NCI-H1092 treated with DMSO at 0.1 percent for 48 hours (cell line): Measurements from ENCODE around the gene EHD4.

Experiments used
- DNase-seq: peaks from one replicate; lab custom pipeline; 2025; lab: John Stamatoyannopoulos, UW

The EHD4 gene

DNA sequence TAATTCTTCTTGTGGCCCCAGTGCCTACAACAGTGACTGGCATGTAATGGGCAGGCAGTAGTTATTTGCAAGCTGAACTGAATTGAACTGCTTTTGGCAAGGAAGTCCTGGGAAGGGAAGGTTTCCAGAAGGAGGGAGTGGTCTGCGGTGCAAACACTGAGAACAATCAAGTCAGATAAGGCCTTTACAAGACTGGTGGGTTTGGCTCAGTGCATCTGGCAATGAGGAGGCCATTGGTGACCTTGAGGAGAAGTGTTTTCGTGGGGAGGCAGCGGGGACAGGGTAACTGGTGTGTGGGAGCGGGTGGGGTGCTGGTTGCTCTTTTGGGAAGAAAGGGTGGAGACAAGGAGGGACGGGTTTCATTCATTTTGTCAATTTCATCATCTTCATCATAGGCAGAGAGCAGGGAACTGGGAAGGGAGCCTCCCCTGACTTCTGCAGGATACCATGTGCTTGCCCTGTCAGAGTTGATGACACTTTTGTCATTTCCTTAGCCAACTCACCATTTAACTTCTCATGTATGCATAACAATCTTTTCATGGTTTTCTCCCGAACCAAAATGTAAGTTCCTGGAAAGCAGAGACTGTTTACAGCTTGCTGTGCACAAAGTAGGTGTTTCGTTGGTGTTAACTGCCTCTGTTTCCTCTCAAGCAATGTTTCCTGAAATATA lies 8.4 kb upstream of the EHD4 start:
- no peak for DNase-seq

DNA sequence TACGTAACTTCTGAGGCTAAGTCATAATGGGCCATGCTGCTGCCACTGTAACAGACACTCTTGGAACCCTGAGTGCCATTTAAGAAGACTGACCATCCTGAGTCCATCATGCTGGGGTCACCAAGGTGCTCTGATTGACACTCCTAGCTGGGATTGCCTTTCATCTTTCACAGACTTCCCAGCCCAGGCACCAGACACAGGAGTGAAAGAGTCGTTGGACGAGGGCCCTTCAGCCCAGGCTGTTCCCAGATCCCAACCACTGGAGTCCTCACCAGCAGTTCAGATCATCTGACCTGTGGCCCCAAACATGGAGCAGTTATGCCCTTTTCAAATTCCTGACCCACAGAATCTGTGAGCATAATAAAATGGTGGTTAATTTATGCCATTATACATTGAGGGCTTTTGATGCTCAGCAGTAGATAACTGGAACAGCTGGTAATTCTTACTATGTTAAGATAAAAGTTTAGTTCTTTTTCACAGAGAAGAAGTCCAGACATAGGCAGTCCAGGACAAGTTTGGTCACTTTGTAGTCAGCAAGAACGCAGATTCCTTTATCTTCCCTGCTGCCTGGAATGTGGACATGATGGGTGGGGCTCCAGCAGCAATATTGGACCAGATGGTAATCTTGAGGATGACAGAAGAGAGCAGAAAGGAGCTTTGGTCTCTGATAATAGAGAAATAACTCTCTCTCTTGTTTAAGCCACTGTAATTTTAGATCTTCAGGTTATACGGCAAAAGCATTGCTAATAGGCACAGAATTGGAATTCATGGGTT lies 7.3 kb upstream of the EHD4 start:
- DNase-seq: no peak

DNA sequence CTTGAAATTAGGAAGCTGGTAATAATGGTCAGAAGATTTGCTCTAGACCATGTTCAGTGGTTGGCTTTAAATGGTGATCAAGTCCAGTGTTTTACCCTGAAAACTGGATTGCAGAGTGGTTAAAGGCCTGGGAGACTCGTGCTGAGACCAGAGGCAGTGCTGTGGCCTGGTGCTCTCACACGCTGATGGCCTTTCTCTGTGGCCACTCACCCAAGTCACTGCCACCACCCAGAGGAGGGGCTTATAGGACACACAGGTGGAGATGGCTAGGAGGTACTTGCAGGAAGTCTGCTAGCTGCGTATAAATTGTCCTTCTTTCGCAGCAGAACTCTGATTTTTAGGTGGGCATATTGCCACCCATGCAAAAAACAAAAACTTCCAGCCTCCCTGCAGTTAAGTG lies 6.2 kb upstream of the EHD4 start:
- no peak for DNase-seq

DNA sequence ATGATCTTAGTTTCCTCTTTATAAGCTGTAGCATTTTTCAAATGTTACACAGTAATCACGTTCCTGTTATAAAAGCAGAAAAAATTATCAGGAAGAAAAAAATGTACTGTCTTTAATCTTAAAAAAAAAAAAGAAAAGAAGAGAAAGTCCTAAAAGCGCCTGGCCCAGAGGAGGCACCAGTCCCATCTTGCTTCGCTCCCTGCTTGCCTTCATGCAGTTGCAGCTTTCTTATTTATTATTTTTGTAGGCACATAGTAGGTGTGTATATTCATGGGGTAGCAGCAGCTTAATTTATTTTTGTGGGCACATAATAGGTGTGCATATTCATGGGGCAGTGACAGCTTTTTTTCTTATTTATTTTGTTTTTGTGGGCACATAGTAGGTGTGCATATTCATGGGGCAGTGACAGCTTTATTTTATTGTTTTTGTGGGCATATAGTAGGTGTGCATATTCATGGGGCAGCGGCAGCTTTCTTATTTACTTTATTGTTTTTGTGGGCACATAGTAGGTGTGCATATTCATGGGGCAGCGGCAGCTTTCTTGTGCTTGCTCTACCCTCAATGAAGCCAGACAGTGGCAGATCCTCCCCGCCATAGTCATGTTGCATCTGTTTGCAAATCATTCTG lies 5.5 kb upstream of the EHD4 start:
- DNase-seq: no peak

DNA sequence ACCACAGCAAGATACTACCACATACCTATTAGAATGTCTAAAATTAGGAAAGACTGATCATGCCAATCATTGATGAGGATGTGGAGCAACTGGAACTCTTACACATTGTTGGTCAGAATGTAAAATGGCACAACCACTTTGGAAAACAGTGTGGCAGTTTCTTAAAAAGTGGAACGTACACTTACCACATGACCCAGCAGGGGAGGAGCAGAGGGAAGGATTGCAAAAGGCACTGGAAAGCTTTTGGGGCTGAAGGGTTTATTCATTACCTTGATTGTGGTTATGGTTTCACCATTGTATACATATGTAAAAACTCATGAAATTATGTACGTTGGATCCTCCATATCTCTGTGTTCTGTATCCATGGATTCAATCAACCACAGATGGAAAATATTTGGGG lies 3.3 kb upstream of the EHD4 start:
- no peak for DNase-seq

DNA sequence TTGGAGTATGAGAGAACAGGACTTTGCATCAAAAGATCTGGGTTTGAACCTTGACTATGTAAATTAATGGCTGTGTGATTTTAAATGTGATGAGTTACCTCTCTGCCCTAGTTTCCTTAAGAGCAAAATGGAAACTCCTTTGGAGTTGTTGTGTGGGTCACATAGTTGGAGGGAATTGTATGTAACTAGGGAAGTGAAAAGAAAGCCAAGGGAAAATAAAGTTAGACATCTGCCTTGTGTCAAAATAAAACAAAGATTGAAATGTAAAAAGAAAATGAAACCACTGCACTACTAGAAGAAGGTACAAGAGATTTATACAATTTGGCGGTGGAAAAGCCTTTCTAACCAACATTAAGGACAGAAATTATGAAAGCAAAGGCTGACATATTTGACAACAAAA lies 1.7 kb upstream of the EHD4 start:
- no peak for DNase-seq

DNA sequence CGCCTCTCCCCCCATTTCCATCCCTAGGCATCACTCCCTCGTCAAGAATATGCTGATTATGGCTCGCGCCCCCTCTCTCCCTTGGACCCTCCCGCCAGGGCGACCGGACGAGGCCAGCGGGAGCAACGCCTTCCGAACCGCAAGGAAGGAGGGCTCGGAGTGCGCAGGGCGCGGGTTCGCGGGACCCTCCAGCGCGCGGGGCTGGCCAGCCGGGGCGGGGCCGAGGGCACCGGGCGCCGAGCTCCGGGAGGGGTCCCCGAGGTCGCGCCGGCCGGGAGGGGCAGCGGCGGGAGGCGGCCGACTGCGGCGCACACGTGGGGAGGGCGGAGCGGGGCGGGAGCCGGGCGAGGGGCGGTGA lies 483 bp downstream of the EHD4 start:
- no peak for DNase-seq

DNA sequence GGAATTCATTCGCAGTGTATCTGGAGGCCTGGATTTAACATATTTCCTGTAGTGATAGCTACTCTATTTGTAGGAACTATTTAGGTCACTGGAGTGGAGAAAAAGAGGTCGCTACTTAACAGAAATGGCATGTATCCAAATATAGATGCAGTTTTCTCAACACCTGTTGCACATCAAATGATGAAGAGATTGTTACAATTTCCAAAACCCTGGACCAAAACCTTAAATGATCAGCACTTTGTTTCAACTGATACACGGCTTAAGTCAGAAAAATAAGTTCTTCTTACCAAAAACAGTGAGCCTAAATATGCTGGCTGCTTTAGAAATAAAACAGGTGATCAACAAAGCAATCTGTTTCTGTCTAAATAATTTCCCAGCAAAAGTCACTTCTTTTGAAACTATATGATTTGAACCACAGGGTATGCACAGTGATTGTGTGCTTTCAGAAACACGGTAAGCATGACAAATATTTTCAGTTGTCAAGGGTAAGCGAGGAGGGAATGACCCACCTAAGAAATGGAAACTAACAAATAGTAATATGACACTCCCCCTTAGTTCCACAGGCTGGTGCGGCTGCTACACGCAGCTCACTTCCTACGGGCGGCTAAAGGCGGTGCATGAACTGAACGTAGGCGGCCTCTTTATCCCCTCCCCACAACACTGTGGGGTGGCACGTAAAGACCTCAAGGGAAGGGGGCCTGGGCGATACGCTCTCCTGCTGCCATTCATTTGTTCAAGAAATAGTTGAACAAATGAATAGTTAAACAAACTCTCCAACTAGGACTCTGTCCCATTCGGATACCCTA lies 1.1 kb downstream of the EHD4 start:
- no peak for DNase-seq

DNA sequence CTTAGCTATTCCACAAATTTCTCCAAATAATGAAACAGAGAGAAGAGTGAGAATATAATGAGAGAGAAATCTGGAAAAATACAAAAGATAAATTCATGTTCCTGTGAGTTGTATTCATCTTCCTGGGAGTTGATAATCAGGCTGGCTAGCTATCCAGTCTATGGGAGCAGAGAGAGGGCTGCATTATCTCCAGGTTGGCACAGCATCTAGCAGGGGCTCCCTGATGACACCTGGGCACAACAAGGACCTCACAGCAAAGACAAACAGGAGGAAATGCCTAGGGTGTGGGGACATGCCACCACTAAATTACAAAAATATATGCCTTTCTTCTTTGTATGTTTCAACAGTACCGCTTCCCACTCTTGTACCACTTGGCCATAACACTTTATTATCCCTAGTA lies 1.9 kb downstream of the EHD4 start:
- DNase-seq: no peak

DNA sequence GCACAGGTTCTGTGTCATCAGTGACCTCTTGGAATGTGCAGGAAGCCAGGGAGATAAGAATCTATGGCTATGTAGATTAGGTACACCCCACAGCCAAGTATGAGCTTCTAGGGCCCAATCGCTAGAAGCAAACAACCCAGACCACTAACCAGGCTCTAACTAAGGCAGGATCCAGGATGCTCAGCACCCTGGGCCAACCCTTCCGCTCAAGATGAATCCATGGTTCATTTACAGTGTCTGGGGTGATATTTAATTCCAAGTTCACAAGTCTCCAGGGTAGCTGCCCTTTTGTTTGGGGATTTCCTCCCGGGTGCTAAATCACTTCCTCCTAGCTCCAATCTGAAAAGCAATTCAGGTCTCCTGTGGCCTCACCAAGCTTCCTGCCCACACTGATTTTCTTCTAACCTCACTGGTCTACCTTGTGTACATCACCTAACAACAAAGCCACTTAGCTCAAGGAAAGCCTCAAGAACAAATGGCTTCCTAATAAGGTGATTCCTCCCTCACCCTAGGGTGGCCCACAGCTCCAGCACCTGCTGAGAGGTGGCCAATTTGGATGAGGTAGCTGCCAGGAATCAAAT lies 2.4 kb downstream of the EHD4 start:
- no peak for DNase-seq

DNA sequence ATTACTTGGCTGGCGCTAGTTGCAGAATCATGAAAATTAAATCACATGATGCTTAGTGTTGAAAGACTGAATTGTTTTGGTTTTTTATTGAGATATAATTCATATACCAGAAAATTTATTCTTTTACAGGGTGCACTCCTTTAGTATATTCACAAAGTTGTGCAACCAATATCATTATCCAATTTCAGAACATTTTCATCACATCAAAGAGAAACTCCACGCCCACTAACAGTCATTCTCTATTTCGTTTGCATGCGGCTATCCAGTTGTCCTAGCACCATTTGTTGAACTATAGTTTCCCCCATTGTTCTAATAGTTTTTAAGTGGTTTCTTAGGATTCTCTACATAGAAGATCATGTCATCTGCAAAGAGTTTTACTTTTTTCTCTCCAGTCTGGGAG lies 3.7 kb downstream of the EHD4 start:
- DNase-seq: no peak

DNA sequence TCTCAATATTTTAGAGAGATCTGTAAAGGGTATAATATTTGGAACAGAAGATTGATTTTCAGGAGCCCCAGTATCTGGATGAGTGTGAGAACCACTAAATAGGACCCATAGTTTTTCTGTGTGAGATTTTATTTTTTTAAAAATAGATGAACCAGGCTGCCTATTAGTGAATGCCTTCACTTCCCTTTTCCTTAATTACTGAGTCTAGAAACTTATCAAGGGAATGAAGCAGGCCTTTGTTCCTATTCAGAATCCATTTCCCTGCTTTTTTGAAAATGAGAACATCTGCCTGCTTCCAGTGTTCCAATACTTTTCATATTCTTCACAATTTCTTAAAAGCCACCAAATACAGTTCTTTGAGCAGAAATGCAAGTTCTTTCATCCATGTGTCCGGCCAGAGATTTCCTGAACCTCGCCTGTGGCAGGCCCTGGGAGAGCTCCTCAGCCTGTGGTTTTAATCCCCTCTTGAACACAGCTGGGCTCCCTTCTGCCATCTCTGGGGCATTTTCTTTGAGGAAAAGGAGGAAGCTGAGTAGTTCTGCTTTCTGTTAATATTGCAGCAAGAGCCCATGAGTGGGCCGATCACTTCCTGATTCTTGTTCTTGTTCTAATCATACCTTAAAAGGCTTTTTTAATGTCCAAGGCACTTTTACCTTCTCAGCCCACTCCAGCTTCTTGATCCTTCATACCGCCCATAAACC lies 4.7 kb downstream of the EHD4 start:
- no peak for DNase-seq

DNA sequence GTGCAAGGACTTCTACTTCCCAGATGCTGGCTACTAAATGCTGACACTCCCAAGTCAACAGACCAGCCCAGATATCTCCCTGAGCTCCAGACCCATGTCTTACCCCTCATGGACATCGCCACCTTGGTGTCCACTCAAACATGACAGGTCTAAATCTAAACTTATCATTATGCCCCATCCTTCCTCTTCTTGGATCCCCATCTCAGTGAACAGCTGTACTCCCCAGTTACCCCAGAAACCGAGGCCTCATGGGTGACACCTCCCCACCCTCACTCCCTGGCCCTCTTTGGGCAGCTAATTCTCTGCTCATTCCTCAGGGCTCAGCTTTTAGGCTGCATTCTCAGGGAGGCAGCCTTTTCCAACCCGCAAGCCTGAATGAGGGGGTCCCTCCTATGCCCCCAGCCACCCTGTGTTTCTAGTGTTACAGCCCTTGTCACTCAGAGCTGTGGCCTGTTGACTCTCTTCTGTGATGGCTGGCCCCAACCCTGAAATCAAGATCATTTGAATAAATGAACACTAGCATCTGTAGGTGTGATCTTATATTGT lies 5.4 kb downstream of the EHD4 start:
- no peak for DNase-seq

DNA sequence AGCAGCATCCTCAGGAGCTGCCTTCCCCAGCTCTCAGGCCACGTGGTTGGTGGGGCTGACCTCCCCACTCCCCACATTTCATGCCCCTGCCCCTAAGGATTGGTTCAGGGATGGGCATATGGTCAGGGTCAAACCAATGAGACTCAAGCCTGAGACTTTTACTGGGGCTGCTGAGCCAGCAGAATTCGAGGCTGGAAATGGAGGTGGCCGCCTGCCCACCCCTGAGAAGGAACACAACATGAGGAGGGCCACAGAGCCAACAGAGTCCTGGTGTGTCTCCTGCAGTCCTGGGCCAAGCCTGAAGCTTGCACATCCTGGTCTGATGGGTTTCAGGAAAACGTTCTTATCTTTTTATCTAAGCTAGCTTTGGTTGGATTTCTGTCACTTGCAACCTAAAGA lies 5.9 kb downstream of the EHD4 start:
- no peak for DNase-seq

DNA sequence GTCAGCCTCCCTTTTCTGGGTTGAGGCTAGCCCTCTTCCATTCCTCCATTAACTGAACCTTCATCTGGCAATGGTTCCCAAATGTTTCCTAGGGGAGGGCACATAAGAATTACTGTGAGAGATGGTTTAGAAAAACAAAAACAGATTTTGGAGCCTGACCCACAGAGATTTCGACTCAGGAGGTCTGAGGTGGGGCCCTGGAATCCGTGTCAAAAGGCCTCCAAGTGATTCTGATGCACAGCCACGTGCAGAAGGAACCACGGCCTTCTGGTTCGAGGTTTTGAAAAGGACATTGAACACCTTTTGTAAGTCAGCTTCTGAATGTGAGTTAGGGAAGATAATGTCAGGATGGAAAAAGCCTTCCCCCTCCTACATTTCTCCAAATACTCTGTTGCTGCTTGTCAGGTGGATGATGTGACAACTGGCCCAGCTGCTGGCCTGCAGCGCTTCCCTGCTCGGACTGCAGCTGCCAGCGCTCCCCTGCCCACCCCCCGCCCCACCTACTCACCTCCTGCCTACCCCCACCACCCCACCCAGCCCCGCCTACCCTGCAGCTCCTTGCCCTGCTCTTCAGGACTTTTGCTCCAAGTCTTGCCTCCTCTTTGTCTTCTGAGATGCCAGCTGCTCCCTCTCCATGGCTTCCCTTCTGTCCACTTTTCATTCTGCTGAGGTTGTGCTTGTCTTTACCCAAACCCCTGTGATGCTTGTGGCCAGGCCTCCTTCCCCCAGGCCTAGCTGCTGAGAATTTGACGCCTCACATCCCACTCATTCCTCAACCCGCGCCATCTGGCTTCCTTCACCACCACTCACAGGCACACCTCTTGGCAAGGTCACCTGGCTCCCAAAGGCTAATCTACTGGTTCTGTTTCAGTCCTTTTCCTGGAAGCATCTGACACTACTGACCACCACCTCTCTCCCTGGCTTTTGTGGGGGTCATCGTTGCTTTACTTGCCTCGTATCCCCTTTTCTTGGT lies 6.6 kb downstream of the EHD4 start:
- DNase-seq: no peak

DNA sequence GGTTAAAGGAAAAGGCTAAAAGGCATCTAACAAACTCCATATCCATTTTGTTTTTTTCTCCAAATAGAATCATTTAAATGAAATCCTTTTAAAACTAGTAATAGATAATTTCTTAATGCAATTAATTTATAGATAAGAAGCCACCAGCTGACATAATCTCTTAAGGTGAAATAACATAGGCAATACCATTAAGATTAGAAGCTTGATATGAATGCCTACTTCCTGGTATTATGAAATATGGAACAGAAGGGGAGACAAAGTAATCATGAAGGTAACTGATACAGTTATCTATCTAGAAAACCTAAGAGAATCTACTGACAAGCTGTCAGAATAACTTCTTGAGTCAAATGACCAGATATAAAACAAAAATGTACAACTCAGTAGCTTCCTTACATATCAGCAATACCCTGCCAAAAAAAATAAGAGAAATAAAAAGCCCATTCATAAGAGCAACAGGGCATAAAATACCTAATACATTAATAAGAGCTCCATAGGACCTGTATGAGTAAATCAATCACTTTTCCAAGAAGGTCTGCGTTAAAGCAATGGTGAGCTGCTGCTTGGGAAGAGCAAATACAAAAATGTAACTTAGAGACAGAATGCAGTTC lies 10.7 kb downstream of the EHD4 start:
- DNase-seq: no peak

DNA sequence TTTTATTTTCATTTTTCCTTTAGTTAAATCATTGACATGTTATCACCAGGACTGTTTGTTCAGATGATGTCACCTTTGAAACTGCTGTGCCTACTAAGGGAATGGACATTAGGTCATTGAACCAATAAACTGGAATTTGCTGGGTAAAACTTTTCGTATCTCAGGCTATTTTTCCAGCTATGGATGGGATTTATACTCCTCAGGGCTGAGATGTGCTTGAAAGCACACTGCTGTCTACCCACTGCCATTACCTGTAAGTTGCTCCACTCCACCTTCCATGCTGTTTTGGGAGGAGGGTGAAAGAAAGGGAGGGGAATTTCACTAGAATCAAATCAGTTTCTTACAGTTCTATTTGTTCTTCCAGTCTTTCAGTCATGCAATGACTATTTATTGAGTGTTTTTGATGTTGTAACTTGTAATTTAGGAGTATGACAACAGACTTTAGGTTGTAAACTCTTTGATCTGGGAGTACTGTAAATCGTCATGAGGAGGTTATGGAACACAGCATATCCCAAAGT lies 11.3 kb downstream of the EHD4 start:
- no peak for DNase-seq

DNA sequence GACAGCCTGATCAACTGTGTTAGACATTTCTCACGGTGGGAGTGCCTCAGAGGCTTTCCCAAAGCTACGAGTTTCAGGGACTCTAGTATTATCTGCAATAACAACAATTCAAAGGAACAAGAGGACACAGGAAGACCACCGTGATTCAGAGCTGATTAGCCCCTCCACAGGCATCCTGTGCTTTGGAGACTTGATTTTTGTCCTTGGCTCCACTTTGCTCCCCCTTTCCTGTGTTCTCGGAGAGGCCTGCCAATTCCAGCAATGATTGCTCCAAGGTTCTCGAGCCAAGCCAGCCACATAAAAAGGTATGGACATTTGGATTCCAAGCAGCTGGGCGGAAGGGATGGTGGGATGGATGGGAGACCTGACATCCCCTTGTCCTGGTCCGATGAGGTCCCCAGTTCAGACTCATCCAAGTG lies 14.3 kb downstream of the EHD4 start:
- no peak for DNase-seq
